ENCODE results near the gene MAP1LC3C. TPM values are rescaled to one million over a fixed set of nuclear protein-coding genes. Genes with fewer than 3 reads are reported as not detected.

MAP1LC3C gene
- 10 to 100 TPM in 2 of 4 donors, 1 to 10 TPM in 2; 1.0 to 12.5 (median 8.1) TPM for total RNA-seq

GRCh38 chr1:241999026-241999425 lies at the start of gene MAP1LC3C:
Gene MAP1LC3C (minus strand): TSS chr1:241999098. CDS start chr1:241999008, 90 bp downstream.
- TF ChIP-seq POLR2AphosphoS5 (IDR thresholded peaks at IDR 0.05) (no peak), POLR2A (IDR thresholded peaks at IDR 0.05) (no peak), CTCF (IDR thresholded peaks at IDR 0.05) (no peak), EP300 (IDR thresholded peaks at IDR 0.05) (no peak)
- H3K27ac ChIP-seq, result no peak within 1 kb of the TSS
- DNase-seq (ENCODE audit: low spot score in 2 of 2), result no peak

GRCh38 chr1:242043165-242043564 lies 44.3 kb upstream of the MAP1LC3C start:
- Histone ChIP-seq H3K27ac (no peak overlapping the region), H3K27me3 (no peaks in the 10 kb centered on the region), H3K9me3 (no peaks in the 10 kb centered on the region), H3K36me3 (no peaks in the 10 kb centered on the region), H3K4me1 (no peaks in the 10 kb centered on the region), H3K4me3 (no peak overlapping the region)
- 43% methylated on average over 3 of the region's 3 CpGs for WGBS
- TF ChIP-seq POLR2A (IDR thresholded peaks at IDR 0.05), result no peak
- TF ChIP-seq CTCF (IDR thresholded peaks at IDR 0.05), result no peak
- no peak for TF ChIP-seq EP300 (IDR thresholded peaks at IDR 0.05)
- TF ChIP-seq POLR2AphosphoS5 (IDR thresholded peaks at IDR 0.05), result no peak
- no peak for DNase-seq (ENCODE audit: low spot score in 2 of 2)

More at GRCh38 chr1:241999026-241999425, at the start of gene MAP1LC3C:
- Histone ChIP-seq H3K27me3 (no peaks in the 10 kb centered on the region), H3K9me3 (no peaks in the 10 kb centered on the region), H3K4me3 (peak within 1 kb of the TSS; percentile 19), H3K36me3 (no peaks in the 10 kb centered on the region), H3K4me1 (peaks cover 8% of the 10 kb centered on the region)
- WGBS, result 48% methylated on average over 4 of the region's 4 CpGs

- H3K36me3 ChIP-seq, result no peaks in the 10 kb centered on the region
- DNase-seq (ENCODE audit: low spot score in 2 of 2), result no peak
- no peaks in the 10 kb centered on the region for H3K27me3 ChIP-seq
- no peak overlapping the region for H3K4me3 ChIP-seq
- no peaks in the 10 kb centered on the region for H3K4me1 ChIP-seq
- TF ChIP-seq CTCF (IDR thresholded peaks at IDR 0.05) (no peak), EP300 (IDR thresholded peaks at IDR 0.05) (no peak)
- no peaks in the 10 kb centered on the region for H3K9me3 ChIP-seq
- H3K27ac ChIP-seq, result no peak overlapping the region
- WGBS, result 95% methylated on average over 5 of the region's 5 CpGs
Measured at GRCh38 chr1:242034392-242034791, 35.5 kb upstream of the MAP1LC3C start.

GRCh38 chr1:242033447-242033846 lies 34.5 kb upstream of the MAP1LC3C start:
- no peaks in the 10 kb centered on the region for H3K4me1 ChIP-seq
- no peak overlapping the region for H3K27ac ChIP-seq
- H3K27me3 ChIP-seq, result no peaks in the 10 kb centered on the region
- H3K4me3 ChIP-seq, result no peak overlapping the region
- no peaks in the 10 kb centered on the region for H3K36me3 ChIP-seq
- 31% methylated on average over 4 of the region's 4 CpGs for WGBS
- TF ChIP-seq CTCF (IDR thresholded peaks at IDR 0.05) (no peak), POLR2AphosphoS5 (IDR thresholded peaks at IDR 0.05) (no peak), POLR2A (IDR thresholded peaks at IDR 0.05) (no peak)
- no peaks in the 10 kb centered on the region for H3K9me3 ChIP-seq
- no peak for DNase-seq (ENCODE audit: low spot score in 2 of 2)

- 100% methylated on average over 1 of the region's 1 CpG for WGBS
- Histone ChIP-seq H3K36me3 (no peaks in the 10 kb centered on the region), H3K27me3 (no peaks in the 10 kb centered on the region), H3K4me1 (no peaks in the 10 kb centered on the region), H3K4me3 (no peak overlapping the region), H3K27ac (no peak overlapping the region), H3K9me3 (no peaks in the 10 kb centered on the region)
- DNase-seq (ENCODE audit: low spot score in 2 of 2), result no peak
- TF ChIP-seq EP300 (IDR thresholded peaks at IDR 0.05), result no peak
- TF ChIP-seq POLR2AphosphoS5 (IDR thresholded peaks at IDR 0.05), result no peak
- no peak for TF ChIP-seq POLR2A (IDR thresholded peaks at IDR 0.05)
- TF ChIP-seq CTCF (IDR thresholded peaks at IDR 0.05), result no peak
Measured at GRCh38 chr1:242030071-242030470, 31.2 kb upstream of the MAP1LC3C start.
